GM23338 (cell line): Measurements from ENCODE around the gene STK4. TPM values are rescaled to one million over a fixed set of nuclear protein-coding genes. Genes with fewer than 3 reads are reported as not detected.

Experiments used
- ATAC-seq: fragments of 200-7000 bp; cut with Tn5 transposase; 3 replicates; pipeline ENCODE4 v1.9.1; 2020
- DNase-seq: peaks from one replicate; pipeline ENCODE4 v3.0.0-alpha.2; 2015; ENCODE audit warnings: low spot score
- H2AFZ ChIP-seq: fragments of 200-600 bp; sonication (generic); 2 replicates; pipeline ENCODE4 v1.8.0; 2016; ENCODE audit warnings: antibody characterized with exemption, mild to moderate bottlenecking, moderate library complexity
- H3F3A ChIP-seq: fragments of 200-600 bp; sonication (generic); replicated peaks from 2 replicates; pipeline ENCODE4 v1.8.0; 2017; ENCODE audit warnings: antibody characterized with exemption, mixed run types, low read depth
- H3K27ac ChIP-seq: fragments of 200-600 bp; sonication (generic); 2 replicates; pipeline ENCODE4 v1.6.1; 2016; ENCODE audit warnings: low read depth
- H3K27me3 ChIP-seq: fragments of 200-600 bp; sonication (generic); 2 replicates; pipeline ENCODE4 v1.8.0; 2016; ENCODE audit warnings: mild to moderate bottlenecking, mixed run types, moderate library complexity; ENCODE audit not compliant: insufficient read depth
- H3K36me3 ChIP-seq: fragments of 200-600 bp; sonication (generic); 2 replicates; pipeline ENCODE4 v1.8.0; 2016; ENCODE audit warnings: mild to moderate bottlenecking; ENCODE audit not compliant: insufficient read depth
- H3K4me1 ChIP-seq: fragments of 200-600 bp; sonication (generic); 2 replicates; pipeline ENCODE4 v1.8.0; 2016; ENCODE audit warnings: mild to moderate bottlenecking, moderate library complexity; ENCODE audit not compliant: insufficient read depth
- H3K4me2 ChIP-seq: fragments of 200-600 bp; sonication (generic); 2 replicates; pipeline ENCODE4 v1.7.1; 2017; ENCODE audit warnings: mixed run types
- H3K4me3 ChIP-seq: fragments of 200-600 bp; sonication (generic); 2 replicates; pipeline ENCODE4 v1.6.1; 2016; ENCODE audit warnings: mixed run types
- H3K79me2 ChIP-seq: fragments of 200-600 bp; sonication (generic); replicated peaks from 2 replicates; pipeline ENCODE4 v1.8.0; 2017; ENCODE audit warnings: mild to moderate bottlenecking; ENCODE audit not compliant: insufficient read depth
- H3K9me2 ChIP-seq: fragments of 200-600 bp; sonication (generic); 2 replicates; pipeline ENCODE4 v1.8.0; 2017; ENCODE audit not compliant: insufficient read depth
- H4K20me1 ChIP-seq: fragments of 200-600 bp; sonication (generic); replicated peaks from 2 replicates; pipeline ENCODE4 v1.8.0; 2017; ENCODE audit warnings: mild to moderate bottlenecking; ENCODE audit not compliant: insufficient read depth
- H3K27ac Mint-ChIP-seq: 2 replicates; pipeline ENCODE4 v1.8.0; 2020; ENCODE audit warnings: inconsistent platforms, mild to moderate bottlenecking, moderate library complexity, mixed read lengths
- H3K27me3 Mint-ChIP-seq: 3 replicates; pipeline ENCODE4 v1.8.0; 2022; ENCODE audit warnings: low read depth, mild to moderate bottlenecking, moderate library complexity, mixed read lengths, inconsistent platforms; ENCODE audit not compliant: insufficient read depth, poor library complexity
- H3K36me3 Mint-ChIP-seq: 3 replicates; pipeline ENCODE4 v1.8.0; 2021; ENCODE audit warnings: low read depth, mild to moderate bottlenecking, inconsistent platforms, moderate library complexity, mixed read lengths
- H3K4me1 Mint-ChIP-seq: 3 replicates; pipeline ENCODE4 v1.8.0; 2020; ENCODE audit warnings: mild to moderate bottlenecking, inconsistent platforms, mixed read lengths
- H3K4me3 Mint-ChIP-seq: 3 replicates; pipeline ENCODE4 v1.8.0; 2021; ENCODE audit warnings: moderate library complexity, mild to moderate bottlenecking, inconsistent platforms, mixed read lengths
- H3K9me3 Mint-ChIP-seq: 3 replicates; pipeline ENCODE4 v1.8.0; 2020; ENCODE audit warnings: moderate library complexity, mild to moderate bottlenecking, inconsistent platforms, mixed read lengths
- CREB1 ChIP-seq: fragments of 250-450 bp; sonication (Bioruptor Pico); IDR thresholded peaks from 2 replicates; pipeline ENCODE4 v1.5.0; 2020; ENCODE audit warnings: low read depth, mild to moderate bottlenecking, moderate library complexity
- EZH2 ChIP-seq: fragments of 200-600 bp; sonication (generic); IDR thresholded peaks from one replicate; pipeline ENCODE4 v1.8.0; 2017; ENCODE audit warnings: antibody characterized with exemption, mild to moderate bottlenecking, low read depth; ENCODE audit not compliant: unreplicated experiment
- JUNB ChIP-seq: IDR thresholded peaks from one replicate; pipeline ENCODE4 v1.6.1; 2016; ENCODE audit warnings: antibody characterized with exemption; ENCODE audit not compliant: unreplicated experiment
- NANOG ChIP-seq: IDR thresholded peaks from 2 replicates; pipeline ENCODE4 v1.6.1; 2016; ENCODE audit warnings: antibody characterized with exemption, borderline replicate concordance
- POLR2AphosphoS5 ChIP-seq: IDR thresholded peaks from 2 replicates; pipeline ENCODE4 v1.6.1; 2016; ENCODE audit warnings: antibody characterized with exemption, low read depth
- STAT1 ChIP-seq: IDR thresholded peaks from one replicate; pipeline ENCODE4 v1.6.1; 2016; ENCODE audit warnings: antibody characterized with exemption; ENCODE audit not compliant: unreplicated experiment
- ZNF114 ChIP-seq: fragments of 250-450 bp; sonication (Bioruptor Pico); IDR thresholded peaks from 2 replicates; pipeline ENCODE4 v1.5.0; 2020; ENCODE audit warnings: mild to moderate bottlenecking, moderate library complexity
- polyA plus RNA-seq: library from polyadenylated mRNA; unstranded; fragments of >200 nt; fragmentation: Nextera tagmentation; extraction: Ambion mirVana; gene quantifications from 2 replicates; pipeline ENCODE4 v1.2.1, GENCODE V29; 2016
- total RNA-seq: library from RNA; depleted of rRNA; stranded (reverse); fragments of >200 nt; shearing (Covaris generic); gene quantifications from 2 replicates; pipeline ENCODE4 v1.2.3, GENCODE V29; 2014
- TF ChIP-seq, protein P1 (sequence below): IDR thresholded peaks from one replicate; pipeline ENCODE4 v1.6.1; 2018; ENCODE audit warnings: antibody characterized with exemption; ENCODE audit not compliant: unreplicated experiment
- TF ChIP-seq, protein P2 (sequence below): IDR thresholded peaks from 2 replicates; pipeline ENCODE4 v1.6.1; 2016; ENCODE audit warnings: antibody characterized with exemption
- TF ChIP-seq, protein P3 (sequence below), 2 experiments: fragments of 200-600 bp in 1 of 2; sonication (generic) in 1 of 2; conservative IDR thresholded peaks; 2 replicates each; pipeline versions ENCODE4 v1.5.1 to v1.6.1; 2016 to 2017; ENCODE audit warnings: antibody characterized with exemption in 2 of 2, low read depth in 2 of 2, mild to moderate bottlenecking in 2 of 2, moderate library complexity in 1 of 2

STK4 gene
- total and polyA plus RNA-seq, 2 experiments from 2014 or later = 37.7 to 58.7 TPM

DNA sequence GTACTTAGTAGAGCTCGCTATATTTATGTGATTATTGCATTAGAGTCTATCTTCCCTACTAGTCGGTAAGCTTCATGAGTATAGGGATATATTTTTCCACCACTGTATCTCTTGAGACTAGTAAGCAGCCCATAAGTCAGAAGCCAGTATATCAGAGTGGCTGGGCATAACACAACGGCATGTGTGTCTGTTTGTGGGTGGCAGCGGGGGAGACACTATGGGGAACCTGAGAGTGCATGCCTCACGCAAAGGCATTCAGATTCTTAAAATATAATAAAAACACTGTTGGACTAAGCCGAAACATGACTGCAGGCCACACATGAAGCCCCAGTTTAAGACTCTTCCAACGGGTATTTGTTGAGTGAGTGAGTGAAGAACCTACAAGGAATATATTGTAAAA lies 126.6 kb downstream of the STK4 start:
- Histone ChIP-seq H3K27ac (no peak overlapping the region), H3K27me3 (peaks cover 15% of the 10 kb centered on the region), H3K9me2 (no peaks in the 10 kb centered on the region), H3F3A (0 out of 2 replicates have a peak, but pooled peaks cover 5% of the 10 kb centered on the region), H3K4me3 (no peak overlapping the region), H4K20me1 (no peaks in the 10 kb centered on the region), H3K4me1 (peaks cover 4% of the 10 kb centered on the region; the same call in 1 of the 2 replicates), H3K4me2 (no peak overlapping the region), H3K79me2 (no peaks in the 10 kb centered on the region), H3K36me3 (no peaks in the 10 kb centered on the region), H2AFZ (no peak overlapping the region)
- Mint-ChIP-seq H3K4me3 (no peak overlapping the region), H3K4me1 (peaks cover 8% of the 10 kb centered on the region), H3K27ac (no peak overlapping the region), H3K27me3 (peaks cover 15% of the 10 kb centered on the region), H3K36me3 (peaks cover 3% of the 10 kb centered on the region; the same call in 1 of the 3 replicates), H3K9me3 (peaks cover 4% of the 10 kb centered on the region; the same call in 2 of the 3 replicates)
- no peak for DNase-seq
- TF ChIP-seq JUNB (no peak), STAT1 (no peak), CREB1 (CRISPR knock-in tag) (no peak)
- TF ChIP-seq, protein P1, sequence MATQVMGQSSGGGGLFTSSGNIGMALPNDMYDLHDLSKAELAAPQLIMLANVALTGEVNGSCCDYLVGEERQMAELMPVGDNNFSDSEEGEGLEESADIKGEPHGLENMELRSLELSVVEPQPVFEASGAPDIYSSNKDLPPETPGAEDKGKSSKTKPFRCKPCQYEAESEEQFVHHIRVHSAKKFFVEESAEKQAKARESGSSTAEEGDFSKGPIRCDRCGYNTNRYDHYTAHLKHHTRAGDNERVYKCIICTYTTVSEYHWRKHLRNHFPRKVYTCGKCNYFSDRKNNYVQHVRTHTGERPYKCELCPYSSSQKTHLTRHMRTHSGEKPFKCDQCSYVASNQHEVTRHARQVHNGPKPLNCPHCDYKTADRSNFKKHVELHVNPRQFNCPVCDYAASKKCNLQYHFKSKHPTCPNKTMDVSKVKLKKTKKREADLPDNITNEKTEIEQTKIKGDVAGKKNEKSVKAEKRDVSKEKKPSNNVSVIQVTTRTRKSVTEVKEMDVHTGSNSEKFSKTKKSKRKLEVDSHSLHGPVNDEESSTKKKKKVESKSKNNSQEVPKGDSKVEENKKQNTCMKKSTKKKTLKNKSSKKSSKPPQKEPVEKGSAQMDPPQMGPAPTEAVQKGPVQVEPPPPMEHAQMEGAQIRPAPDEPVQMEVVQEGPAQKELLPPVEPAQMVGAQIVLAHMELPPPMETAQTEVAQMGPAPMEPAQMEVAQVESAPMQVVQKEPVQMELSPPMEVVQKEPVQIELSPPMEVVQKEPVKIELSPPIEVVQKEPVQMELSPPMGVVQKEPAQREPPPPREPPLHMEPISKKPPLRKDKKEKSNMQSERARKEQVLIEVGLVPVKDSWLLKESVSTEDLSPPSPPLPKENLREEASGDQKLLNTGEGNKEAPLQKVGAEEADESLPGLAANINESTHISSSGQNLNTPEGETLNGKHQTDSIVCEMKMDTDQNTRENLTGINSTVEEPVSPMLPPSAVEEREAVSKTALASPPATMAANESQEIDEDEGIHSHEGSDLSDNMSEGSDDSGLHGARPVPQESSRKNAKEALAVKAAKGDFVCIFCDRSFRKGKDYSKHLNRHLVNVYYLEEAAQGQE = no peak
- TF ChIP-seq, protein P2, sequence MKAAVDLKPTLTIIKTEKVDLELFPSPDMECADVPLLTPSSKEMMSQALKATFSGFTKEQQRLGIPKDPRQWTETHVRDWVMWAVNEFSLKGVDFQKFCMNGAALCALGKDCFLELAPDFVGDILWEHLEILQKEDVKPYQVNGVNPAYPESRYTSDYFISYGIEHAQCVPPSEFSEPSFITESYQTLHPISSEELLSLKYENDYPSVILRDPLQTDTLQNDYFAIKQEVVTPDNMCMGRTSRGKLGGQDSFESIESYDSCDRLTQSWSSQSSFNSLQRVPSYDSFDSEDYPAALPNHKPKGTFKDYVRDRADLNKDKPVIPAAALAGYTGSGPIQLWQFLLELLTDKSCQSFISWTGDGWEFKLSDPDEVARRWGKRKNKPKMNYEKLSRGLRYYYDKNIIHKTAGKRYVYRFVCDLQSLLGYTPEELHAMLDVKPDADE = no peak
- TF ChIP-seq, protein P3, sequence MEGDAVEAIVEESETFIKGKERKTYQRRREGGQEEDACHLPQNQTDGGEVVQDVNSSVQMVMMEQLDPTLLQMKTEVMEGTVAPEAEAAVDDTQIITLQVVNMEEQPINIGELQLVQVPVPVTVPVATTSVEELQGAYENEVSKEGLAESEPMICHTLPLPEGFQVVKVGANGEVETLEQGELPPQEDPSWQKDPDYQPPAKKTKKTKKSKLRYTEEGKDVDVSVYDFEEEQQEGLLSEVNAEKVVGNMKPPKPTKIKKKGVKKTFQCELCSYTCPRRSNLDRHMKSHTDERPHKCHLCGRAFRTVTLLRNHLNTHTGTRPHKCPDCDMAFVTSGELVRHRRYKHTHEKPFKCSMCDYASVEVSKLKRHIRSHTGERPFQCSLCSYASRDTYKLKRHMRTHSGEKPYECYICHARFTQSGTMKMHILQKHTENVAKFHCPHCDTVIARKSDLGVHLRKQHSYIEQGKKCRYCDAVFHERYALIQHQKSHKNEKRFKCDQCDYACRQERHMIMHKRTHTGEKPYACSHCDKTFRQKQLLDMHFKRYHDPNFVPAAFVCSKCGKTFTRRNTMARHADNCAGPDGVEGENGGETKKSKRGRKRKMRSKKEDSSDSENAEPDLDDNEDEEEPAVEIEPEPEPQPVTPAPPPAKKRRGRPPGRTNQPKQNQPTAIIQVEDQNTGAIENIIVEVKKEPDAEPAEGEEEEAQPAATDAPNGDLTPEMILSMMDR (conservative IDR thresholded peaks at IDR 0.05; ENCODE audit: low read depth in 2 of 2) = no peak
- ATAC-seq = no peak

DNA sequence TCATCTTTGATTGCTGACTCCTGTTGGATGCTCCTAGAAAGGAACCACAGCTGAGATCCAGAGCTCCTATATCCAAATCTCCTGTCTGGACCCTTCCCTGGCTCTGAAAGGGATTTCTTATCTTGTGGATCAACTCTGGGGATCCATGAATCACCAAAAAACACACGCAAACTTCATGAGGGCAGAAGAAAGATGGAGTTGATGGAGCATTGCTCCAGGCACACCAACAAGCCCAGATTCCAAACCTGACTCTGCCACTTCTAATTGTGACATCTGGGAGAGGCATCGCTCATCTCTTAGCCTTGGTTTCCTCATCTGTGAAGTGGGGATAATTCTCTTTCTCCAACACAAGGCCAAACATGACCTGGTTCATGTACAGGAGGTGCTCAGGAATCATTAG lies 127.9 kb downstream of the STK4 start:
- no peak overlapping the region for H3K27ac Mint-ChIP-seq
- no peaks in the 10 kb centered on the region for H3K79me2 ChIP-seq
- H3K36me3 ChIP-seq = no peaks in the 10 kb centered on the region
- DNase-seq (no peak), ATAC-seq (no peak)
- no peaks in the 10 kb centered on the region; the same call in 2 of the 3 replicates for H3K4me1 Mint-ChIP-seq
- H3K36me3 Mint-ChIP-seq = peaks cover 3% of the 10 kb centered on the region; the same call in 1 of the 3 replicates
- H3K9me2 ChIP-seq = no peaks in the 10 kb centered on the region
- no peak overlapping the region for H3K27ac ChIP-seq
- H3K9me3 Mint-ChIP-seq = peaks cover 4% of the 10 kb centered on the region; the same call in 2 of the 3 replicates
- no peak overlapping the region for H3K4me3 ChIP-seq
- no peak overlapping the region for H3K4me3 Mint-ChIP-seq
- H4K20me1 ChIP-seq = no peaks in the 10 kb centered on the region
- no peak overlapping the region for H2AFZ ChIP-seq
- peaks cover 5% of the 10 kb centered on the region for H3K4me1 ChIP-seq
- H3F3A ChIP-seq = 0 out of 2 replicates have a peak, but pooled peaks cover 5% of the 10 kb centered on the region
- H3K27me3 ChIP-seq = peaks cover 28% of the 10 kb centered on the region
- H3K4me2 ChIP-seq = no peak overlapping the region
- H3K27me3 Mint-ChIP-seq = peaks cover 23% of the 10 kb centered on the region
- TF ChIP-seq NANOG (no peak), STAT1 (no peak), ZNF114 (CRISPR knock-in tag) (no peak), POLR2AphosphoS5 (no peak), EZH2 (no peak), CREB1 (CRISPR knock-in tag) (no peak), JUNB (no peak)
- TF ChIP-seq, protein P1 = no peak
